Trophoblast cell (in vitro differentiated cells and primary cell): ENCODE results near the gene RNF38.
A peak's percentile ranks its signal among the peaks of the same experiment; 100 is the strongest.
"Not testable (repeated sequence)": the region's sequence is repeated elsewhere in the genome, so short reads cannot be mapped to it uniquely, and the experiment has no call there.

Experiments used
- DNase-seq, 2 donors: peaks; one replicate each; pipeline ENCODE4 v3.0.0-alpha.2; 2016
- H2AFZ ChIP-seq: 2 replicates; pipeline ENCODE4 v1.6.1; 2013; ENCODE audit warnings: low read length, moderate library complexity, mild to moderate bottlenecking; ENCODE audit not compliant: insufficient read depth, poor library complexity
- H2AK5ac ChIP-seq: 2 replicates; pipeline ENCODE4 v1.6.1; 2013; ENCODE audit warnings: mild to moderate bottlenecking, low read length
- H2BK120ac ChIP-seq: 2 replicates; pipeline ENCODE4 v1.6.1; 2013; ENCODE audit warnings: low read length, mild to moderate bottlenecking, moderate library complexity; ENCODE audit not compliant: insufficient read depth, poor library complexity
- H2BK12ac ChIP-seq: 2 replicates; pipeline ENCODE4 v1.6.1; 2013; ENCODE audit warnings: mild to moderate bottlenecking, low read length, moderate library complexity
- H2BK5ac ChIP-seq: 2 replicates; pipeline ENCODE4 v1.6.1; 2013; ENCODE audit warnings: low read length, low read depth, moderate library complexity, mild to moderate bottlenecking; ENCODE audit not compliant: poor library complexity
- H3K14ac ChIP-seq: 2 replicates; pipeline ENCODE4 v1.6.1; 2013; ENCODE audit warnings: mild to moderate bottlenecking, low read length
- H3K18ac ChIP-seq: 2 replicates; pipeline ENCODE4 v1.6.1; 2013; ENCODE audit warnings: mild to moderate bottlenecking, low read length
- H3K23ac ChIP-seq: 2 replicates; pipeline ENCODE4 v1.6.1; 2013; ENCODE audit warnings: low read length
- H3K27ac ChIP-seq: 2 replicates; pipeline ENCODE4 v1.5.1; 2013; ENCODE audit warnings: low read depth, mild to moderate bottlenecking, inconsistent platforms, low read length, moderate library complexity
- H3K27me3 ChIP-seq: 2 replicates; pipeline ENCODE4 v1.6.1; 2013; ENCODE audit warnings: inconsistent platforms, mild to moderate bottlenecking, low read length, moderate library complexity; ENCODE audit not compliant: insufficient read depth
- H3K36me3 ChIP-seq, 2 experiments: 1 replicate in 1 of 2; 2 replicates in 1 of 2; pipeline ENCODE4 v1.6.1; 2013; ENCODE audit warnings: low read length in 2 of 2, mild to moderate bottlenecking in 2 of 2, moderate library complexity in 1 of 2; ENCODE audit not compliant: insufficient read depth in 2 of 2, control insufficient read depth in 1 of 2
- H3K4ac ChIP-seq: 2 replicates; pipeline ENCODE4 v1.6.1; 2013; ENCODE audit warnings: low read depth, mild to moderate bottlenecking, low read length, moderate library complexity
- H3K4me1 ChIP-seq, 2 experiments: 1 replicate in 1 of 2; 2 replicates in 1 of 2; pipeline ENCODE4 v1.6.1; 2013; ENCODE audit warnings: low read length in 2 of 2, mild to moderate bottlenecking in 2 of 2, moderate library complexity in 1 of 2; ENCODE audit not compliant: insufficient read depth in 2 of 2, control insufficient read depth in 1 of 2
- H3K4me2 ChIP-seq: 2 replicates; pipeline ENCODE4 v1.6.1; 2013; ENCODE audit warnings: inconsistent platforms, mild to moderate bottlenecking, low read length, moderate library complexity
- H3K4me3 ChIP-seq: 2 replicates; pipeline ENCODE4 v1.5.1; 2013; ENCODE audit warnings: mild to moderate bottlenecking, low read depth, low read length, inconsistent platforms
- H3K79me1 ChIP-seq: one replicate; pipeline ENCODE4 v1.6.1; 2013; ENCODE audit warnings: low read length
- H3K79me2 ChIP-seq: 2 replicates; pipeline ENCODE4 v1.6.1; 2013; ENCODE audit warnings: low read length, mild to moderate bottlenecking; ENCODE audit not compliant: control insufficient read depth, insufficient read depth, poor library complexity
- H3K9ac ChIP-seq: 2 replicates; pipeline ENCODE4 v1.6.1; 2013; ENCODE audit warnings: mild to moderate bottlenecking, low read length
- H3K9me3 ChIP-seq: 2 replicates; pipeline ENCODE4 v1.6.1; 2013; ENCODE audit warnings: low read depth, mild to moderate bottlenecking, control low read depth, inconsistent platforms, low read length; ENCODE audit not compliant: insufficient read depth
- H4K12ac ChIP-seq: 2 replicates; pipeline ENCODE4 v1.6.1; 2013; ENCODE audit warnings: low read depth, mild to moderate bottlenecking, low read length, moderate library complexity
- H4K8ac ChIP-seq: 2 replicates; pipeline ENCODE4 v1.6.1; 2013; ENCODE audit warnings: low read depth, mild to moderate bottlenecking, low read length, moderate library complexity
- H4K91ac ChIP-seq: one replicate; pipeline ENCODE4 v1.6.1; 2013; ENCODE audit warnings: low read depth, mild to moderate bottlenecking, low read length, moderate library complexity
- WGBS: extraction: QIAGEN DNeasy Blood & Tissue Kit; methylation state at CpG from one replicate; pipeline ENCODE4 v1.1.7; 2013; ENCODE audit warnings: missing lambda C conversion rate; ENCODE audit not compliant: insufficient read length, insufficient coverage; ENCODE audit errors: extremely low coverage; 5-methylcytosine and 5-hydroxymethylcytosine counted together

RNF38 gene

GRCh38 chr9:36301227-36301626 lies 98.8 kb downstream of the RNF38 start:
- Histone ChIP-seq H2BK12ac (no peak overlapping the region), H3K79me2 (no peaks in the 10 kb centered on the region), H4K12ac (no peak overlapping the region), H3K4me3 (no peak overlapping the region), H3K36me3 (no peaks in the 10 kb centered on the region), H3K18ac (no peak overlapping the region), H2AK5ac (no peak overlapping the region), H2BK5ac (no peak overlapping the region), H3K9ac (no peak overlapping the region), H3K4ac (no peak overlapping the region), H3K9me3 (no peaks in the 10 kb centered on the region), H3K27me3 (no peaks in the 10 kb centered on the region), H3K14ac (no peak overlapping the region), H3K79me1 (no peaks in the 10 kb centered on the region), H4K8ac (no peak overlapping the region), H3K4me2 (no peak overlapping the region), H3K23ac (no peak overlapping the region), H4K91ac (no peak overlapping the region), H2BK120ac (no peak overlapping the region), H2AFZ (no peak overlapping the region), H3K27ac (no peak overlapping the region), H3K4me1 (peaks cover 0 to 6% of the 10 kb centered on the region in 2 experiments)
- no peak for DNase-seq
- WGBS = no CpG with 5 or more reads among the region's 5 CpGs

- no peak overlapping the region for H2BK12ac ChIP-seq
- no peak overlapping the region for H3K4me3 ChIP-seq
- H4K12ac ChIP-seq = no peak overlapping the region
- no peak overlapping the region for H2AFZ ChIP-seq
- H3K4me2 ChIP-seq = no peak overlapping the region
- H4K91ac ChIP-seq = no peak overlapping the region
- H3K23ac ChIP-seq = no peak overlapping the region
- peaks cover 0 to 6% of the 10 kb centered on the region in 2 experiments for H3K4me1 ChIP-seq
- no peak overlapping the region for H2BK120ac ChIP-seq
- H3K9ac ChIP-seq = no peak overlapping the region
- peak; percentile 66 to 71 for DNase-seq
- H3K18ac ChIP-seq = no peak overlapping the region
- H3K14ac ChIP-seq = no peak overlapping the region
- no peaks in the 10 kb centered on the region for H3K79me1 ChIP-seq
- no CpG with 5 or more reads among the region's 3 CpGs for WGBS
- no peak overlapping the region for H4K8ac ChIP-seq
- no peak overlapping the region for H3K4ac ChIP-seq
- H3K79me2 ChIP-seq = no peaks in the 10 kb centered on the region
- no peak overlapping the region for H2BK5ac ChIP-seq
- no peaks in the 10 kb centered on the region for H3K27me3 ChIP-seq
- H3K9me3 ChIP-seq = no peaks in the 10 kb centered on the region
- no peaks in the 10 kb centered on the region for H3K36me3 ChIP-seq
- no peak overlapping the region for H2AK5ac ChIP-seq
- no peak overlapping the region for H3K27ac ChIP-seq
Observed at GRCh38 chr9:36298566-36298965, 101.5 kb downstream of the RNF38 start.

GRCh38 chr9:36297798-36298197 lies 102.3 kb downstream of the RNF38 start:
- Histone ChIP-seq H3K4ac (no peak overlapping the region), H3K27me3 (no peaks in the 10 kb centered on the region), H4K8ac (no peak overlapping the region)

GRCh38 chr9:36294996-36295395 lies 105.1 kb downstream of the RNF38 start:
- not testable (repeated sequence) for H3K4me2 ChIP-seq, H3K79me1 ChIP-seq, H3K79me2 ChIP-seq, H3K4ac ChIP-seq, H4K12ac ChIP-seq, H3K9me3 ChIP-seq, H3K14ac ChIP-seq, H3K27me3 ChIP-seq, H3K4me3 ChIP-seq, H2BK5ac ChIP-seq, H3K23ac ChIP-seq, H3K18ac ChIP-seq, H2AFZ ChIP-seq, H3K9ac ChIP-seq, H2BK12ac ChIP-seq, H2AK5ac ChIP-seq, H3K36me3 ChIP-seq
- DNase-seq = peak; percentile 88 to 93
- Histone ChIP-seq H4K91ac (peak overlapping the region; percentile 54), H4K8ac (peak overlapping the region; percentile 31), H3K4me1 (peaks cover 11 to 15% of the 10 kb centered on the region in 2 experiments), H2BK120ac (peak overlapping the region; percentile 34), H3K27ac (peak overlapping the region; percentile 41)
- no CpG with 5 or more reads among the region's 3 CpGs for WGBS

More at GRCh38 chr9:36297798-36298197, 102.3 kb downstream of the RNF38 start:
- Histone ChIP-seq H2AFZ (no peak overlapping the region), H3K79me2 (no peaks in the 10 kb centered on the region), H3K4me1 (peaks cover 5 to 12% of the 10 kb centered on the region in 2 experiments), H2BK12ac (no peak overlapping the region), H3K4me3 (no peak overlapping the region), H3K23ac (no peak overlapping the region), H2BK120ac (no peak overlapping the region), H3K4me2 (no peak overlapping the region), H3K18ac (no peak overlapping the region), H3K36me3 (no peaks in the 10 kb centered on the region), H2AK5ac (no peak overlapping the region), H2BK5ac (no peak overlapping the region), H3K9ac (no peak overlapping the region), H3K27ac (no peak overlapping the region), H3K79me1 (peaks cover 2% of the 10 kb centered on the region), H4K12ac (no peak overlapping the region), H3K14ac (no peak overlapping the region), H3K9me3 (no peaks in the 10 kb centered on the region), H4K91ac (no peak overlapping the region)
- no peak for DNase-seq
- WGBS = no CpG with 5 or more reads among the region's 2 CpGs
